ENCODE data around the gene C11orf21. TPM values are rescaled to one million over a fixed set of nuclear protein-coding genes. Genes with fewer than 3 reads are reported as not detected.
"Not testable (repeated sequence)": the region's sequence is repeated elsewhere in the genome, so short reads cannot be mapped to it uniquely, and the experiment has no call there.

C11orf21 gene
- total and polyA plus RNA-seq, 4 donors = 0.46 to 2.1 (median 1.4) TPM; not detected in 1

DNA sequence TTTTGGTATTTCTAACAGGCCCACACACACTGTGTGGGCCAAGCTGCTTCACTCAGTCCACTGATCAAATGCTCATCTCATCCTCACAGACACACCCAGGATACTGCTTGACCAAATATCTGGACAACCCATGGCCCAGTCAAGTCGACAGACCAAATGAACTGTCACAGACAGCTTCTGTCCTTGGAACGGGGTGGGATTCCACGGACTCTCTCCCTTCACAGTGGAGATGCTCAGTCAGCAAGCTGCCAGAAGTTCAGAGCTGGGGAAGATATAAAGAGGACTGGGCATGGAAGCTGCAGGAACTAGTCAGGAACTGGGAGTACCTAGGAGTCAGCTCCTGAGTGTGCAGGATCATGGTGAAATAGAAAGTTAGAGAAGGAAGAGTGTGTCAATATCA, 40.8 kb upstream of the C11orf21 start:
- ATAC-seq (ENCODE audit: low FRiP score) (no peak), DNase-seq (no peak)
- Histone ChIP-seq H3K4me3 (ENCODE audit: low read length in 2 of 2) (no peak overlapping the region), H3K9me3 (ENCODE audit: control insufficient read depth, low read length) (no peaks in the 10 kb centered on the region), H3K27ac (ENCODE audit: low read depth in 1 of 2, low read length in 2 of 2) (no peak overlapping the region), H3K4me1 (ENCODE audit: control insufficient read depth in 1 of 2, insufficient read depth in 2 of 2, low read length in 2 of 2) (no peaks in the 10 kb centered on the region), H3K36me3 (ENCODE audit: control insufficient read depth in 1 of 2, insufficient read depth in 2 of 2, low read length in 1 of 2) (no peaks in the 10 kb centered on the region), H3K27me3 (ENCODE audit: control insufficient read depth in 1 of 2, insufficient read depth in 2 of 2, low read length in 1 of 2) (no peaks in the 10 kb centered on the region)
- intact Hi-C loops (cut with DNase I) = no loop called here
- 92 to 98% methylated on average over 3 of the region's 3 CpGs for WGBS, 2 donors

DNA sequence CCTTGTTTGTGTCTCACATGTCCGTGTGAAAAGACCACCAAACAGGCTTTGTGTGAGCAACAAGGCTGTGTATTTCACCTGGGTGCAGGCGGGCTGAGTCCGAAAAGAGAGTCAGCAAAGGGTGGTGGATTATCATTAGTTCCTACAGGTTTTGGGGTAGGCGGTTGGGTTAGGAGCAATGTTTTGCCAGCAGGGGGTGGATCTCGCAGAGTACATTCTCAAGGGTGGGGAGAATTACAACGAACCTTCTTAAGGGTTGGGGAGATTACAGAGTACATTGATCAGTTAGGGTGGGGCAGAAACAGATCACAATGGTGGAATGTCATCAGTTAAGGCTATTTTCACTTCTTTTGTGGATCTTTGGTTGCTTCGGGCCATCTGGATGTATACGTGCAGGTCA, 37.0 kb upstream of the C11orf21 start:
- H3K4me3 ChIP-seq (ENCODE audit: low read length in 2 of 2); intact Hi-C loops (cut with DNase I); ATAC-seq (ENCODE audit: low FRiP score); H3K4me1 ChIP-seq (ENCODE audit: control insufficient read depth in 1 of 2, insufficient read depth in 2 of 2, low read length in 2 of 2); H3K27ac ChIP-seq (ENCODE audit: low read depth in 1 of 2, low read length in 2 of 2); DNase-seq; H3K36me3 ChIP-seq (ENCODE audit: control insufficient read depth in 1 of 2, insufficient read depth in 2 of 2, low read length in 1 of 2); H3K27me3 ChIP-seq (ENCODE audit: control insufficient read depth in 1 of 2, insufficient read depth in 2 of 2, low read length in 1 of 2); H3K9me3 ChIP-seq (ENCODE audit: control insufficient read depth, low read length): not testable (repeated sequence)
- WGBS, 2 donors = 86% methylated on average over 8 of the region's 8 CpGs

DNA sequence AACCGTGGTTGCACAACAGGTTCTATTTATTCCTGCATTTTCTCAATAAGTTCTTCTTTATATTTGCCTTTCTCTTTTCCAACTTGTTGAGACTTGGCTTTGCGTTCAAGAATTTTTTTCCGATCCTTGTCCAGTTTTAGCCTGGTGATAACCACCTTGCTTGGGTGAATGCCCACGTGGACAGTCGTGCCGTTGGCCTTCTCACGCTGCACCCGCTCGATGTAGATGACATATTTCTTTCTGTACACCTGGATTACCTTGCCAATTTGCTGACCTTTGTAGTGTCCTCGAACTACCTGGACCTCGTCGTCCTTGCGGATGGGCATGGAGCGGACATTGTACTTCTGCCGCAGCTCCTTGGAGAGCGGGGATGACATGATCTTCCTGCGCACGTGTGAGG, 33.6 kb upstream of the C11orf21 start:
- ATAC-seq (ENCODE audit: low FRiP score); H3K4me1 ChIP-seq (ENCODE audit: control insufficient read depth in 1 of 2, insufficient read depth in 2 of 2, low read length in 2 of 2); H3K9me3 ChIP-seq (ENCODE audit: control insufficient read depth, low read length); H3K4me3 ChIP-seq (ENCODE audit: low read length in 2 of 2); H3K36me3 ChIP-seq (ENCODE audit: control insufficient read depth in 1 of 2, insufficient read depth in 2 of 2, low read length in 1 of 2); DNase-seq; H3K27me3 ChIP-seq (ENCODE audit: control insufficient read depth in 1 of 2, insufficient read depth in 2 of 2, low read length in 1 of 2); intact Hi-C loops (cut with DNase I); H3K27ac ChIP-seq (ENCODE audit: low read depth in 1 of 2, low read length in 2 of 2): not testable (repeated sequence)
- 94 to 96% methylated on average over 17 to 18 of the region's 18 CpGs for WGBS, 2 donors

DNA sequence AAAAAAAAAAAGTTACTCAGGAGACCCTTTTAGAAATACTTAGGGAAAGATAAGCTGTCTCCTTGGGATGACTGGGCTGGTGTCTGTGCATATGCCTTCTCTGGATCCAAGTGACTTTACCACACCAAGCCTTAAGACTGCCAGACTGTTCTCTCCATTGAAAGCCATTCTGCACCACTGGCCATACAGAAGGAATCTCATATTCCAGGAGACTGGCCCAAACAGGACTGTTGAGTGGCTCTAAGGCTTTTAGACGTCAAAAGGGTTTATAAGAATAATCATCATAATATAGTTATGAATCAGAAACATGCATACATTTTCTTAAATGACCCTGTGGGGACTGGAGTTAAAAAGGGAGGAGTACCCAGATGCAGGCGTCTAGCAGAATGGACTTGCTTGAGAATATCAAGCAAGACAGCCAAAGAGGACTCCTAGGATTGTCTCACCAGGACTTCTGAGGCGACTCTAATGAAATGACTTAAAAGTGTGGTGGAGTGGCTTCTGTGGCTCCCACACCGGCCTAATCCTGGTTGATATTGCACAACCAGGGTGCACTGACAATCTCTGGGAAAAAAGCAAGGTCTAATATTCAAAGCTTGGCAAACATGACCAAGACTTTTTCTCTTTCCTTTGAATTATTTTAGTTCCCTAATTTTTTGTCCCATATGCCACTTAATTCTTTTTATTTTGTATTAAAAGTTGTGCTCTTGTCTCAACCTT, 31.9 kb upstream of the C11orf21 start:
- H3K27me3 ChIP-seq (ENCODE audit: control insufficient read depth in 1 of 2, insufficient read depth in 2 of 2, low read length in 1 of 2); intact Hi-C loops (cut with DNase I); H3K36me3 ChIP-seq (ENCODE audit: control insufficient read depth in 1 of 2, insufficient read depth in 2 of 2, low read length in 1 of 2); H3K4me1 ChIP-seq (ENCODE audit: control insufficient read depth in 1 of 2, insufficient read depth in 2 of 2, low read length in 2 of 2); H3K9me3 ChIP-seq (ENCODE audit: control insufficient read depth, low read length); ATAC-seq (ENCODE audit: low FRiP score); DNase-seq; H3K4me3 ChIP-seq (ENCODE audit: low read length in 2 of 2); H3K27ac ChIP-seq (ENCODE audit: low read depth in 1 of 2, low read length in 2 of 2): not testable (repeated sequence)
- WGBS, 2 donors = 95 to 100% methylated on average over 2 of the region's 4 CpGs

DNA sequence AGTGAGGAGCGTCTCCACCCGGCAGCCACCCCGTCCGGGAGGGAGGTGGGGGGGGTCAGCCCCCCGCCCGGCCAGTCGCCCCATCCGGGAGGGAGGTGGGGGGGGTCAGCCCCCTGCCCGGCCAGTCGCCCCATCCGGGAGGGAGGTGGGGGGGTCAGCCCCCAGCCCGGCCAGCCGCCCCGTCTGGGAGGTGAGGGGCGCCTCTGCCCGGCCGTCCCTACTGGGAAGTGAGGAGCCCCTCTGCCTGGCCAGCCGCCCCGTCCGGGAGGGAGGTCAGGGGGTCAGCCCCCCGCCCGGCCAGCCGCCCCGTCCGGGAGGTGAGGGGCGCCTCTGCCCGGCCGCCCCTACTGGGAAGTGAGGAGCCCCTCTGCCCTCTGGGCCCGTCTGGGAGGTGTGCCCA, 30.9 kb upstream of the C11orf21 start:
- H3K4me3 ChIP-seq (ENCODE audit: low read length in 2 of 2); ATAC-seq (ENCODE audit: low FRiP score); H3K9me3 ChIP-seq (ENCODE audit: control insufficient read depth, low read length); H3K27ac ChIP-seq (ENCODE audit: low read depth in 1 of 2, low read length in 2 of 2); H3K4me1 ChIP-seq (ENCODE audit: control insufficient read depth in 1 of 2, insufficient read depth in 2 of 2, low read length in 2 of 2); H3K36me3 ChIP-seq (ENCODE audit: control insufficient read depth in 1 of 2, insufficient read depth in 2 of 2, low read length in 1 of 2); DNase-seq; H3K27me3 ChIP-seq (ENCODE audit: control insufficient read depth in 1 of 2, insufficient read depth in 2 of 2, low read length in 1 of 2); intact Hi-C loops (cut with DNase I): not testable (repeated sequence)
- WGBS, 2 donors = 92 to 97% methylated on average over 14 to 29 of the region's 29 CpGs

DNA sequence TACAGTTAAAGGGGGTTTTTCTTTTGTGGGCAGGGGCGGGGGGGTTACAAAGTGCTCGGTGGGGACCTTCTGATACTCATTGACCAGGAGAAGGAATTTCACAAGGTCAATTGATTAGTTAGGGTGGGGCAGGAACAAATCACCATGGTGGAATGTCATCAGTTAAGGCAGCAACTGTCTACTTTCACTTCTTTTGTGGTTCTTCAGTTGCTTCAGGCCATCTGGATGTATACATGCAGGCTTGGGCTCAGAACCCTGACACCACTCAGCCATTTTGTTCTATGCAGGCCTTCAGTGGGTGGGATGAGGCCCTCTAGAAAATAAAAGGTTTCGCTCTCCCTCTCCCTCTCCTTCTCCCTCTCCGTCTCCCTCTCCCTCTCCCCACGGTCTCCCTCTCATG, 29.7 kb upstream of the C11orf21 start:
- Histone ChIP-seq H3K36me3 (ENCODE audit: control insufficient read depth in 1 of 2, insufficient read depth in 2 of 2, low read length in 1 of 2) (no peaks in the 10 kb centered on the region), H3K27me3 (ENCODE audit: control insufficient read depth in 1 of 2, insufficient read depth in 2 of 2, low read length in 1 of 2) (no peaks in the 10 kb centered on the region), H3K4me1 (ENCODE audit: control insufficient read depth in 1 of 2, insufficient read depth in 2 of 2, low read length in 2 of 2) (no peaks in the 10 kb centered on the region), H3K4me3 (ENCODE audit: low read length in 2 of 2) (no peak overlapping the region), H3K27ac (ENCODE audit: low read depth in 1 of 2, low read length in 2 of 2) (no peak overlapping the region), H3K9me3 (ENCODE audit: control insufficient read depth, low read length) (no peaks in the 10 kb centered on the region)
- DNase-seq (no peak), ATAC-seq (ENCODE audit: low FRiP score) (no peak)
- WGBS, 2 donors = 95 to 97% methylated on average over 5 of the region's 5 CpGs
- intact Hi-C loops (cut with DNase I) = no loop called here

DNA sequence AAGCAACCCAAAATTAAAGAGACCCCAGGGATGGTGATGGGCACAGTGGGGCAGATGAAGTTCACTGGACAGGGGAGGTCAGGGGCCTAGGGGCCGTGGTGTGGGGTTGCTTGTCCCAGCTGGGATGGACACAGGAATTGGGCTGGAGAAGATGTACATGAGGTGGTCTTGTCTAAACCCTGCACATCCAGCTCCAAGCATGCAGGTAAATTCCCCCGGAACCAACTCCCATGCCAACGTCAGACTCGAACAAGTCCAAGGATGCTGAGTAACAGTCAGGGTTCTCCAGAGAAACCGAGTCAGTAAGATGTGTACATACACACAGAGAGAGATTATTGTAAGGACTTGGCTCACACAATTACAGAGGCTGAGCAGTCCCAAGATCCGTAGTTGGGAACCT, 29.0 kb upstream of the C11orf21 start:
- no peak overlapping the region for H3K27ac ChIP-seq (ENCODE audit: low read depth in 1 of 2, low read length in 2 of 2)
- no peaks in the 10 kb centered on the region for H3K4me1 ChIP-seq (ENCODE audit: control insufficient read depth in 1 of 2, insufficient read depth in 2 of 2, low read length in 2 of 2)
- H3K4me3 ChIP-seq (ENCODE audit: low read length in 2 of 2) = no peak overlapping the region
- intact Hi-C loops (cut with DNase I) = no loop called here
- no peaks in the 10 kb centered on the region for H3K27me3 ChIP-seq (ENCODE audit: control insufficient read depth in 1 of 2, insufficient read depth in 2 of 2, low read length in 1 of 2)
- H3K9me3 ChIP-seq (ENCODE audit: control insufficient read depth, low read length) = no peaks in the 10 kb centered on the region
- 92 to 97% methylated on average over 6 of the region's 6 CpGs for WGBS, 2 donors
- ATAC-seq (ENCODE audit: low FRiP score) (no peak), DNase-seq (no peak)
- H3K36me3 ChIP-seq (ENCODE audit: control insufficient read depth in 1 of 2, insufficient read depth in 2 of 2, low read length in 1 of 2) = no peaks in the 10 kb centered on the region

DNA sequence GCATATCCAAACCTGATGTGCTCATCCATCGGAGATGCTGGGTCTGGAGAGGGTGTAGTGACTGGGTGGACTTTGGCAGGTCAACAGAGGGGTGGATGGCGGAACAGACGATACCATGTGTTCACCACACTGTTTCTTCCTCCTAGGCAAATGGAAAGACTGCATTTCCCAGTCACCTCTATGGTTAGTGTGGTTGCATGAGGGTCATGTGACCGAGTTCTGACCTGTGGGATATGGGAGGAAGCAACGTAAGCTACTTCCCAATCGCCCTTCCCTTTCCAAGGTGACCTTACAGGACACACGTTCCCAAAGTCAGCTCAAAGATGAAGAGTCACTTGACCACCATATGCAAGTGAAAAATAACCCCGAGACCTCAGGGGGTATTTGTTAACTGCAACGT, 27.8 kb upstream of the C11orf21 start:
- ATAC-seq (ENCODE audit: low FRiP score) = no peak
- intact Hi-C loops (cut with DNase I) = no loop called here
- H3K9me3 ChIP-seq (ENCODE audit: control insufficient read depth, low read length) = no peaks in the 10 kb centered on the region
- no peaks in the 10 kb centered on the region for H3K27me3 ChIP-seq (ENCODE audit: control insufficient read depth in 1 of 2, insufficient read depth in 2 of 2, low read length in 1 of 2)
- H3K36me3 ChIP-seq (ENCODE audit: control insufficient read depth in 1 of 2, insufficient read depth in 2 of 2, low read length in 1 of 2) = no peaks in the 10 kb centered on the region
- no peaks in the 10 kb centered on the region for H3K4me1 ChIP-seq (ENCODE audit: control insufficient read depth in 1 of 2, insufficient read depth in 2 of 2, low read length in 2 of 2)
- no peak overlapping the region for H3K27ac ChIP-seq (ENCODE audit: low read depth in 1 of 2, low read length in 2 of 2)
- 96 to 98% methylated on average over 9 of the region's 9 CpGs for WGBS, 2 donors
- no peak for DNase-seq
- H3K4me3 ChIP-seq (ENCODE audit: low read length in 2 of 2) = no peak overlapping the region

DNA sequence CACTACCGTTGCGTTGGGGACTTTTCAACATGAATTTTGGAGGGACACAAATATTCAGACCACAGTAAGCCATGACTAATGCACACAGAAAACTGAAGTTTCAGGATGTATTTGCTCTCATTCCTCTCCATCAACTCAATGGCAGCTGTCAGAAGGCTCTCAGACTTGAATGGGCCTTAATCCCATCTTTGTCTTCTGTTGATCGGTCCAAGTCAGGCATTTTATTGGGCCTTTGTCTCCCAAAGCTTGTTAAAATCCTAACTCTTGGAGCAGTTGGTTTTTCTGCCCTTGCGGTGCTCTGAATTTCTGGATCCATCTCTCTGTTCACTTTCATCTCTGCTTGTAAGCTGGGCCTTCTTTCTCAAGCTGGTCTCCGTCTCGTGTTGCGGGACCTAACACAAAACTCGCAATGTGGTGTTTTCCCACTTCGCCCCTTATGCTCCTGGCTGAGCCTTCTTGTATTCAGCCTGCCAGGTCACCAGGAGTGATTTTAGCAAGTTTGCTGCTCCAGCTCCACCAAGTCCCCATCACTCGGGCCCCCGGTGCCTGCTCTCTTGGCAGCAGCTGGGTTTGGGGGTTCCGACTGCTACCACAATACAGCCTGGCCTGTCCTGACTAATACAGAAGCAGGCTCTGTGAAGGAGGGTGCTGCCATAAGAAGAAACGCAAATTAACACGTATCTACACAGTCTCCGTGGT, 27.1 kb upstream of the C11orf21 start:
- DNase-seq (peak in 1 of 2 donors; percentile 65), ATAC-seq (ENCODE audit: low FRiP score) (no peak)
- Histone ChIP-seq H3K27me3 (ENCODE audit: control insufficient read depth in 1 of 2, insufficient read depth in 2 of 2, low read length in 1 of 2) (no peaks in the 10 kb centered on the region), H3K27ac (ENCODE audit: low read depth in 1 of 2, low read length in 2 of 2) (no peak overlapping the region), H3K4me1 (ENCODE audit: control insufficient read depth in 1 of 2, insufficient read depth in 2 of 2, low read length in 2 of 2) (no peaks in the 10 kb centered on the region), H3K9me3 (ENCODE audit: control insufficient read depth, low read length) (no peaks in the 10 kb centered on the region), H3K36me3 (ENCODE audit: control insufficient read depth in 1 of 2, insufficient read depth in 2 of 2, low read length in 1 of 2) (no peaks in the 10 kb centered on the region), H3K4me3 (ENCODE audit: low read length in 2 of 2) (no peak overlapping the region)
- intact Hi-C loops (cut with DNase I) = no loop called here
- WGBS, 2 donors = 91 to 94% methylated on average over 15 of the region's 15 CpGs
